ENCODE measurements around the gene CDK5RAP3. TPM values are rescaled to one million over a fixed set of nuclear protein-coding genes. Genes with fewer than 3 reads are reported as not detected.

Gene CDK5RAP3
- total and polyA plus RNA-seq, 2 of the 13 experiments (the other 11 are each of a cell fraction or from before 2014, with no cell fraction given), result 128 to 154 TPM

GRCh38 chr17:47941246-47942095, 29.4 kb upstream of the CDK5RAP3 start, which contains the start of gene PNPO (continued):
- peak; percentile 85 for TF ChIP-seq IKZF5 (CRISPR knock-in tag; IDR thresholded peaks at IDR 0.05)
- peak; percentile 79; the same call in 1 of the 2 replicates for TF ChIP-seq EEA1 (CRISPR knock-in tag; IDR thresholded peaks at IDR 0.05; ENCODE audit: borderline replicate concordance)
- no peak; the same call in 1 of the 2 replicates for TF ChIP-seq ADNP (CRISPR knock-in tag; IDR thresholded peaks at IDR 0.05)
- peak; percentile 99 for TF ChIP-seq YEATS4 (CRISPR knock-in tag; IDR thresholded peaks at IDR 0.05; ENCODE audit: borderline replicate concordance)
- peak; percentile 84 for TF ChIP-seq MLX (CRISPR knock-in tag; IDR thresholded peaks at IDR 0.05)
- no peak for TF ChIP-seq ZNF609 (CRISPR knock-in tag; IDR thresholded peaks at IDR 0.05; ENCODE audit: borderline replicate concordance)
- TF ChIP-seq ZBTB4 (CRISPR knock-in tag; IDR thresholded peaks at IDR 0.05; ENCODE audit: borderline replicate concordance), result peak; percentile 21; the same call in 1 of the 2 replicates
- TF ChIP-seq HNF4A (CRISPR knock-in tag; IDR thresholded peaks at IDR 0.05), result peak; percentile 76
- no peak for TF ChIP-seq NBN (conservative IDR thresholded peaks at IDR 0.05)
- TF ChIP-seq JUNB (CRISPR knock-in tag; IDR thresholded peaks at IDR 0.05; ENCODE audit: borderline replicate concordance), result peak; percentile 69; the same call in 1 of the 2 replicates
- TF ChIP-seq ARID2 (CRISPR knock-in tag; IDR thresholded peaks at IDR 0.05; ENCODE audit: borderline replicate concordance), result peak; percentile 100
- TF ChIP-seq ZNF879 (CRISPR knock-in tag; IDR thresholded peaks at IDR 0.05), result no peak
- TF ChIP-seq SP1 (IDR thresholded peaks at IDR 0.05), result no peak
- peak; percentile 60 for TF ChIP-seq SP1 (CRISPR knock-in tag; IDR thresholded peaks at IDR 0.05)
- peak; percentile 96 for TF ChIP-seq MYC (CRISPR knock-in tag; IDR thresholded peaks at IDR 0.05; ENCODE audit: borderline replicate concordance)
- TF ChIP-seq TBL1XR1 (IDR thresholded peaks at IDR 0.05; ENCODE audit: borderline replicate concordance, low read length, partially characterized antibody), result no peak
- peak; percentile 59 for TF ChIP-seq ZNF331 (CRISPR knock-in tag; IDR thresholded peaks at IDR 0.05)
- no peak for TF ChIP-seq SMAD9 (CRISPR knock-in tag; IDR thresholded peaks at IDR 0.05)
- peak; percentile 94 for TF ChIP-seq BRD4 (CRISPR knock-in tag; IDR thresholded peaks at IDR 0.05)
- peak; percentile 91 for TF ChIP-seq ZNF619 (CRISPR knock-in tag; IDR thresholded peaks at IDR 0.05)
